Ovary (tissue), 3 donors: ENCODE measurements around the gene CALD1.

ENCODE experiments used
- EP300 ChIP-seq: sonication (generic); formaldehyde crosslinking; IDR thresholded peaks from one replicate; pipeline ENCODE4 v1.6.1; 2017; ENCODE audit warnings: antibody characterized with exemption
- POLR2A ChIP-seq: fragments of 450-650 bp; IDR thresholded peaks from one replicate; pipeline ENCODE4 v1.6.1; 2017; ENCODE audit warnings: antibody characterized with exemption, mild to moderate bottlenecking, moderate library complexity
- TF ChIP-seq, protein P1 (sequence below), 3 donors: fragments of 450-650 bp in 2 of 3; fragments of 200-600 bp in 1 of 3; IDR thresholded peaks; one replicate each; pipeline versions ENCODE4 v1.5.1 to v1.8.0; 2016 to 2022; ENCODE audit warnings: antibody characterized with exemption in 3 of 3, mild to moderate bottlenecking in 1 of 3
- donor health status: DM: no; HTN: no; CAD: no.

DNA sequence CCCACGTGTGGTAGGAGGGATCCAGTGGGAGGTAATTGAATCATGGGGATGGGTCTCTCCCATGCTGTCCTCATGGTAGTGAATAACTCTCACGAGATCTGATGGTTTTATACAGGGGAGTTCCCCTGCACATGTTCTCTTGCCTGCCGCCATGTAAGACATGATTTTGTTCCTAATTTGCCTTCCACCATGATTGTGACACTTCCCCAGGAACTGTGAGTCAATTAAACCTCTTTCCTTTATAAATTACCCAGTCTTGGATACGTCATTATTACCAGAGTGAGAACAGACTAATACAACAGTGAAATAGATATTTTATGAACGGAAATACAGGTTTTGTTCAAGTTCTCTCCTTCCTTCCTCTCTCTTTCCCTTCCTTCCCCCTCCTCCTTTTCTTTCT is 15.8 kb downstream of the CALD1 start:
- TF ChIP-seq, protein P1, sequence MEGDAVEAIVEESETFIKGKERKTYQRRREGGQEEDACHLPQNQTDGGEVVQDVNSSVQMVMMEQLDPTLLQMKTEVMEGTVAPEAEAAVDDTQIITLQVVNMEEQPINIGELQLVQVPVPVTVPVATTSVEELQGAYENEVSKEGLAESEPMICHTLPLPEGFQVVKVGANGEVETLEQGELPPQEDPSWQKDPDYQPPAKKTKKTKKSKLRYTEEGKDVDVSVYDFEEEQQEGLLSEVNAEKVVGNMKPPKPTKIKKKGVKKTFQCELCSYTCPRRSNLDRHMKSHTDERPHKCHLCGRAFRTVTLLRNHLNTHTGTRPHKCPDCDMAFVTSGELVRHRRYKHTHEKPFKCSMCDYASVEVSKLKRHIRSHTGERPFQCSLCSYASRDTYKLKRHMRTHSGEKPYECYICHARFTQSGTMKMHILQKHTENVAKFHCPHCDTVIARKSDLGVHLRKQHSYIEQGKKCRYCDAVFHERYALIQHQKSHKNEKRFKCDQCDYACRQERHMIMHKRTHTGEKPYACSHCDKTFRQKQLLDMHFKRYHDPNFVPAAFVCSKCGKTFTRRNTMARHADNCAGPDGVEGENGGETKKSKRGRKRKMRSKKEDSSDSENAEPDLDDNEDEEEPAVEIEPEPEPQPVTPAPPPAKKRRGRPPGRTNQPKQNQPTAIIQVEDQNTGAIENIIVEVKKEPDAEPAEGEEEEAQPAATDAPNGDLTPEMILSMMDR (IDR thresholded peaks at IDR 0.05): no peak
- TF ChIP-seq POLR2A: no peak
- TF ChIP-seq EP300: no peak
